PC-3 (cell line): Measurements from ENCODE around the gene TOGARAM2.

Experiments used
- EZH2phosphoT487 ChIP-seq: fragments of 300-600 bp; sonication (generic); IDR thresholded peaks from 2 replicates; pipeline ENCODE4 v1.6.1; 2018; ENCODE audit warnings: mild to moderate bottlenecking, antibody characterized with exemption, low read length, borderline replicate concordance
- TF ChIP-seq, protein P1 (sequence below): fragments of 300-600 bp; sonication (generic); conservative IDR thresholded peaks from 2 replicates; pipeline ENCODE4 v1.5.1; 2017; ENCODE audit warnings: antibody characterized with exemption, low read depth, mild to moderate bottlenecking, low read length

GRCh38 chr2:28948160-28948559, 32.9 kb upstream of the TOGARAM2 start:
- TF ChIP-seq, protein P1, sequence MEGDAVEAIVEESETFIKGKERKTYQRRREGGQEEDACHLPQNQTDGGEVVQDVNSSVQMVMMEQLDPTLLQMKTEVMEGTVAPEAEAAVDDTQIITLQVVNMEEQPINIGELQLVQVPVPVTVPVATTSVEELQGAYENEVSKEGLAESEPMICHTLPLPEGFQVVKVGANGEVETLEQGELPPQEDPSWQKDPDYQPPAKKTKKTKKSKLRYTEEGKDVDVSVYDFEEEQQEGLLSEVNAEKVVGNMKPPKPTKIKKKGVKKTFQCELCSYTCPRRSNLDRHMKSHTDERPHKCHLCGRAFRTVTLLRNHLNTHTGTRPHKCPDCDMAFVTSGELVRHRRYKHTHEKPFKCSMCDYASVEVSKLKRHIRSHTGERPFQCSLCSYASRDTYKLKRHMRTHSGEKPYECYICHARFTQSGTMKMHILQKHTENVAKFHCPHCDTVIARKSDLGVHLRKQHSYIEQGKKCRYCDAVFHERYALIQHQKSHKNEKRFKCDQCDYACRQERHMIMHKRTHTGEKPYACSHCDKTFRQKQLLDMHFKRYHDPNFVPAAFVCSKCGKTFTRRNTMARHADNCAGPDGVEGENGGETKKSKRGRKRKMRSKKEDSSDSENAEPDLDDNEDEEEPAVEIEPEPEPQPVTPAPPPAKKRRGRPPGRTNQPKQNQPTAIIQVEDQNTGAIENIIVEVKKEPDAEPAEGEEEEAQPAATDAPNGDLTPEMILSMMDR: no peak
- TF ChIP-seq EZH2phosphoT487: no peak
